HL-60 (cell line): Measurements from ENCODE around the gene GPR78.

ENCODE experiments used
- CTCF ChIP-seq: IDR thresholded peaks from one replicate; pipeline ENCODE4 v1.5.1; 2011; ENCODE audit warnings: low read length, control low read depth, inconsistent platforms; ENCODE audit not compliant: insufficient read depth
- GABPA ChIP-seq: IDR thresholded peaks from 2 replicates; pipeline ENCODE4 v1.6.1; 2012; ENCODE audit warnings: low read depth
- REST ChIP-seq: IDR thresholded peaks from 2 replicates; pipeline ENCODE4 v1.6.1; 2012; ENCODE audit warnings: low read depth; ENCODE audit not compliant: insufficient replicate concordance

- TF ChIP-seq CTCF (no peak), REST (no peak), GABPA (no peak)
Measured at GRCh38 chr4:8582016-8582415, 1.8 kb downstream of the GPR78 start.
